SK-N-SH treated with all-trans-retinoic acid at 6 μM for 48 hours (cell line): ENCODE data around the gene OR2AE1.

Experiments
- CSDC2 ChIP-seq: fragments of 250-450 bp; sonication (Bioruptor Pico); IDR thresholded peaks from 2 replicates; pipeline ENCODE4 v1.5.0; 2020; ENCODE audit warnings: mild to moderate bottlenecking, moderate library complexity
- GLIS3 ChIP-seq: fragments of 250-450 bp; sonication (Bioruptor Pico); IDR thresholded peaks from 2 replicates; pipeline ENCODE4 v1.5.0; 2020; ENCODE audit warnings: mild to moderate bottlenecking, moderate library complexity
- ISL1 ChIP-seq: fragments of 250-450 bp; sonication (Bioruptor Pico); IDR thresholded peaks from 2 replicates; pipeline ENCODE4 v2.1.2; 2022; ENCODE audit warnings: mild to moderate bottlenecking, moderate library complexity
- ZC3H10 ChIP-seq: fragments of 250-450 bp; sonication (Bioruptor Pico); IDR thresholded peaks from 2 replicates; pipeline ENCODE4 v1.5.1; 2021; ENCODE audit warnings: mild to moderate bottlenecking, moderate library complexity
- ZFP3 ChIP-seq: fragments of 250-450 bp; sonication (Bioruptor Pico); IDR thresholded peaks from 2 replicates; pipeline ENCODE4 v1.5.0; 2020; ENCODE audit warnings: mild to moderate bottlenecking, moderate library complexity
- TF ChIP-seq, protein P1 (sequence below): fragments of 250-450 bp; sonication (Bioruptor Pico); IDR thresholded peaks from 2 replicates; pipeline ENCODE4 v1.8.0; 2021; ENCODE audit warnings: low read depth, mild to moderate bottlenecking, moderate library complexity, borderline replicate concordance
- TF ChIP-seq, protein P2 (sequence below): fragments of 250-450 bp; sonication (Bioruptor Pico); IDR thresholded peaks from 2 replicates; pipeline ENCODE4 v1.5.1; 2021; ENCODE audit warnings: mild to moderate bottlenecking, moderate library complexity
- TF ChIP-seq, protein P3 (sequence below): fragments of 250-450 bp; sonication (Bioruptor Pico); IDR thresholded peaks from 2 replicates; pipeline ENCODE4 v1.5.1; 2020; ENCODE audit warnings: low read depth, mild to moderate bottlenecking, moderate library complexity

DNA sequence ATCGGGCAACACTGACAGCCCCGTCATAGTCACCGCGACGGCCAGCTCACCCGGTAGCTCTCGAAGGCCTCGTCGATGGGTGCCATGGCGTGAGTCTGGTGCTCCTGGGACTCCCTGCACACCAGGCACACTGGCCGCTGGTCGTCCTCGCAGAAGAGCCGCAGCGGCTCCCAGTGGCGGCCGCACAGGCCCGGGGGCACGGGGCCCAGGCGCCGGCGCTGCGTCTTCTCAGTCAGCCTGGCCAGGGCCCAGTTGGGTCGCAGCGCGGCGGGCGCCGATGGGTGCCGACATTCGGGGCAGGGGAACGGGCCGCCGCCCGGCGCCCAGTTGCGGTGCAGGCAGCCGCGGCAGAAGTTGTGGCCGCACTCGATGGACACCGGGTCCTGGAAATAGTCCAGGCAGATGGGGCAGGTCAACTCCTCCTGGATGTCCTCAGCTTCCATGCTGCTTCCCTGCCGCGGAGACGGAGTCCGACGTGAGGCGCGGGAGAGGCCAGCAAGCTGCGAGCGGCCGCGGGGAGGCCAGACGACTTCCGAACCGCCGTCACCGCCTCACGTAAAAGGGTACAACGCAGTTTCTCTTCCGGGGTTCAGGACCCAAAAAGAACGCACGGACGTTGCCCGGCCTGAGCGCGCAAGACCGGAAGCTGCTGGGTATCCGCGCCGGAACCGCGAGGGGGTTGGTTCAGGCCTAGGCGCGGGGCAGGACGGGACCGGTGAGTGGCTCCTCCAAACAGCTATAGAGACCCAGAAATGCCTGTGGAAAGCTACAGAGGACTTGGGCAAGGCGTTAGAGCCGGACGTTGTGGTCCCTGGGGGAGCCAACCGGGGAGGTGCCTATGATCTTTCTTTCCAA lies 42.4 kb upstream of the OR2AE1 start, which contains the start of gene TRIM4:
- TF ChIP-seq GLIS3 (CRISPR knock-in tag) (no peak), ISL1 (CRISPR knock-in tag) (no peak), CSDC2 (CRISPR knock-in tag) (no peak), ZFP3 (no peak), ZC3H10 (CRISPR knock-in tag) (no peak)
- TF ChIP-seq, protein P1, sequence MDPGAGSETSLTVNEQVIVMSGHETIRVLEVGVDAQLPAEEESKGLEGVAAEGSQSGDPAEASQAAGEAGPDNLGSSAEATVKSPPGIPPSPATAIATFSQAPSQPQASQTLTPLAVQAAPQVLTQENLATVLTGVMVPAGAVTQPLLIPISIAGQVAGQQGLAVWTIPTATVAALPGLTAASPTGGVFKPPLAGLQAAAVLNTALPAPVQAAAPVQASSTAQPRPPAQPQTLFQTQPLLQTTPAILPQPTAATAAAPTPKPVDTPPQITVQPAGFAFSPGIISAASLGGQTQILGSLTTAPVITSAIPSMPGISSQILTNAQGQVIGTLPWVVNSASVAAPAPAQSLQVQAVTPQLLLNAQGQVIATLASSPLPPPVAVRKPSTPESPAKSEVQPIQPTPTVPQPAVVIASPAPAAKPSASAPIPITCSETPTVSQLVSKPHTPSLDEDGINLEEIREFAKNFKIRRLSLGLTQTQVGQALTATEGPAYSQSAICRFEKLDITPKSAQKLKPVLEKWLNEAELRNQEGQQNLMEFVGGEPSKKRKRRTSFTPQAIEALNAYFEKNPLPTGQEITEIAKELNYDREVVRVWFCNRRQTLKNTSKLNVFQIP (CRISPR knock-in tag) = no peak
- TF ChIP-seq, protein P2, sequence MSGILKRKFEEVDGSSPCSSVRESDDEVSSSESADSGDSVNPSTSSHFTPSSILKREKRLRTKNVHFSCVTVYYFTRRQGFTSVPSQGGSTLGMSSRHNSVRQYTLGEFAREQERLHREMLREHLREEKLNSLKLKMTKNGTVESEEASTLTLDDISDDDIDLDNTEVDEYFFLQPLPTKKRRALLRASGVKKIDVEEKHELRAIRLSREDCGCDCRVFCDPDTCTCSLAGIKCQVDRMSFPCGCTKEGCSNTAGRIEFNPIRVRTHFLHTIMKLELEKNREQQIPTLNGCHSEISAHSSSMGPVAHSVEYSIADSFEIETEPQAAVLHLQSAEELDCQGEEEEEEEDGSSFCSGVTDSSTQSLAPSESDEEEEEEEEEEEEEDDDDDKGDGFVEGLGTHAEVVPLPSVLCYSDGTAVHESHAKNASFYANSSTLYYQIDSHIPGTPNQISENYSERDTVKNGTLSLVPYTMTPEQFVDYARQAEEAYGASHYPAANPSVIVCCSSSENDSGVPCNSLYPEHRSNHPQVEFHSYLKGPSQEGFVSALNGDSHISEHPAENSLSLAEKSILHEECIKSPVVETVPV (CRISPR knock-in tag) = no peak
- TF ChIP-seq, protein P3, sequence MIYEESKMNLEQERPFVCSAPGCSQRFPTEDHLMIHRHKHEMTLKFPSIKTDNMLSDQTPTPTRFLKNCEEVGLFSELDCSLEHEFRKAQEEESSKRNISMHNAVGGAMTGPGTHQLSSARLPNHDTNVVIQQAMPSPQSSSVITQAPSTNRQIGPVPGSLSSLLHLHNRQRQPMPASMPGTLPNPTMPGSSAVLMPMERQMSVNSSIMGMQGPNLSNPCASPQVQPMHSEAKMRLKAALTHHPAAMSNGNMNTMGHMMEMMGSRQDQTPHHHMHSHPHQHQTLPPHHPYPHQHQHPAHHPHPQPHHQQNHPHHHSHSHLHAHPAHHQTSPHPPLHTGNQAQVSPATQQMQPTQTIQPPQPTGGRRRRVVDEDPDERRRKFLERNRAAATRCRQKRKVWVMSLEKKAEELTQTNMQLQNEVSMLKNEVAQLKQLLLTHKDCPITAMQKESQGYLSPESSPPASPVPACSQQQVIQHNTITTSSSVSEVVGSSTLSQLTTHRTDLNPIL (CRISPR knock-in tag) = no peak
